Measurements from ENCODE around the gene AHCYL1.

The AHCYL1 gene

DNA sequence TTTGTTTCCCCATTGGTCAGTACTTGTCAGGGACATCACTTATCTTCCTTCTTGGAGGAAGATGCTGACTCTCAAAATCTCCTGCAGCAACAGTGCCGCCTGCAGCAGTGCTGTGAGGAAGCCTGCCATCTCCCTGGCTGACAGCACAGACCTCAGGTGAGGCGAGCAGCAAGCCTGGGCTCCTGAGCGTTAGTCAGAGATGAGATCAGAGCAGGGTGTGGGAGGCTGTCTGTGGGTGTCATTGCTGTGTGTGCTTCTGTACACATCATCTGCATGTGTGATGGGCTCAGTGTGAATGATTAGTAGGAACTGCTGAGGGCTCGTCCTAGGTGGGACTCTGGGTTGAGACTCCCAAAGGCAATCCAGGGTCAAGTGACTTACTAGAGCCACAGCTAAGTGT lies 56.0 kb downstream of the AHCYL1 start:
- no peak for FAIRE-seq

DNA sequence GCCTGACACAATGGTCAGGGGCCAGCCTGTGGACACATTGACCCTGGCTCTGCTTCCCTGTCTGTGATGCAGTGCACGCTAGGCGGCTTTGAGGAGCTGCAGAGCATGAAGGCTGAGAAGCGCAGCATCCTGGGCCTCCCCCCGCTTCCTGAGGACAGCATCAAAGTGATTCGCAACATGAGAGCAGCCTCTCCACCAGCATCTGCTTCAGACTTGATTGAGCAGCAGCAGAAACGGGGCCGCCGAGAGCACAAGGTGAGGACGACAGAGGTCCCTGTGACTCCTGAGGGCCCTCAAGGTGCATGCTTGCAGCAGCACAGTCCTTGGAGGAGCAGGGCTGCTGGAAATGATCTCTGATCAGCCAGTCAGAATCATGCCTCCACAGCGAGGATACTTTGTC lies 58.5 kb downstream of the AHCYL1 start:
- no peak for FAIRE-seq

DNA sequence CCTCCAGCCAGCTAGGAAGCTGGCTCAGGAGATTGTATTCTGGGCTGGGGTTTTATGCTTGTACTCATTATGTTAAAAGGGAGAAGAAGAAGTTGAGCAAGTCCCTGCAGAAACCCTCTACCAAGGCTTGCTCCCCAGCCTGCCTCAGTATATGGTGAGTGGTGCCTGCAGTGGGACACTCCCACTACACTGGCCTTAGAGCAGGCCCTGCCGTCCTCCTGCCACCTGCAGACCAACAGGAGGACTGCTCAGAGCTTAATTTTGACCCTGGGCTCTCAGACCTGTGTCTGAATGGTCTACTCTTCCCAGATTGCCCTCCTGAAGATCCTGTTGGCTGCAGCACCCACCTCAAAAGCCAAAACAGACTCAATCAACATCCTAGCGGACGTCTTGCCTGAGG lies 62.9 kb downstream of the AHCYL1 start:
- no peak for FAIRE-seq

DNA sequence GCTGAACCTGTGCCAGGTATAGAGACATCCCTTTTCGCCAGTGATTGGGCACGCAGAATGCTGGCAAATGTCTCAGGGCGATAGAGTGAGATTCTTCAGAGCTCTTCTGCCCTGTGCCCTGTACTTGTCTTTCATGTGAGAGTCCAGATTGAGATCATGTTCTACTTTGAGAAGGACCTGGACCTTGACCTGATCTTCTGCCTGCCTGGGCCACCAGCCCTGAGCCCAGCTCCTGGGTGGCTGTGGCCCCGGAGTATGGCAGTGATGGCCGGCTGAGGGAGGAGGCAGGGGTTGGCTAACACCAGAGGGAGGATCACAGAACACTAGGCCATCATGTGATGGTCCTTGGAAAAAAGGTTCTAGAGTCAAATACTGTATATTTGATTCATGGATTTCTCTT lies 63.7 kb downstream of the AHCYL1 start:
- no peak for FAIRE-seq

DNA sequence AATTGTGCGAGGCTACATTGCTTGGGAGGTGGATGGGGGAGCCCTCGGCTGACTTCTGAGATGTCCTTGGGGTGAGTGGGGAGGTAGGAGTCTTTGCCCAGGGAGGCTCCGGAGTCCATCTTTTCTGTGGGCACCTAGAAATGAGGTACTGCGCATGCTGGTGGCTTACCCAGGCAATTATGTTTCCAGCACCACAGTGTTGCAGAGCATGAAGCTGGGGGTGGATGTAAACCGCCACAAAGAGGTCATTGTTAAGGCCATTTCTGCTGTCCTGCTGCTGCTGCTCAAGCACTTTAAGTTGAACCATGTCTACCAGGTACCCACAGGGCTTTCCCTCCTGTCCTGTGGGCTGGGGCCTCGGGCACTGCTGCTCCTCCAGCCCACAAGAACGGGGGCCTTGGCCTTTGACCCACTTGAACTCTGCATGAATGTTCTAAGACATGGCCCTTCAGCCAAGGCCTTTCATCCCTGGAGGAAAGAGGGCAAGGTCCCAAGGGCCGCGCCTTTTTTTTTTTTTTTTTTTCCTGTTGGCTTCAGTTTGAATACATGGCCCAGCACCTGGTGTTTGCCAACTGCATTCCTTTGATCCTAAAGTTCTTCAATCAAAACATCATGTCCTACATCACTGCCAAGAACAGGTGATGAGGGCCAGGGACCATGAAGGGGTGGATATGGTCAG lies 64.5 kb downstream of the AHCYL1 start:
- FAIRE-seq: no peak

DNA sequence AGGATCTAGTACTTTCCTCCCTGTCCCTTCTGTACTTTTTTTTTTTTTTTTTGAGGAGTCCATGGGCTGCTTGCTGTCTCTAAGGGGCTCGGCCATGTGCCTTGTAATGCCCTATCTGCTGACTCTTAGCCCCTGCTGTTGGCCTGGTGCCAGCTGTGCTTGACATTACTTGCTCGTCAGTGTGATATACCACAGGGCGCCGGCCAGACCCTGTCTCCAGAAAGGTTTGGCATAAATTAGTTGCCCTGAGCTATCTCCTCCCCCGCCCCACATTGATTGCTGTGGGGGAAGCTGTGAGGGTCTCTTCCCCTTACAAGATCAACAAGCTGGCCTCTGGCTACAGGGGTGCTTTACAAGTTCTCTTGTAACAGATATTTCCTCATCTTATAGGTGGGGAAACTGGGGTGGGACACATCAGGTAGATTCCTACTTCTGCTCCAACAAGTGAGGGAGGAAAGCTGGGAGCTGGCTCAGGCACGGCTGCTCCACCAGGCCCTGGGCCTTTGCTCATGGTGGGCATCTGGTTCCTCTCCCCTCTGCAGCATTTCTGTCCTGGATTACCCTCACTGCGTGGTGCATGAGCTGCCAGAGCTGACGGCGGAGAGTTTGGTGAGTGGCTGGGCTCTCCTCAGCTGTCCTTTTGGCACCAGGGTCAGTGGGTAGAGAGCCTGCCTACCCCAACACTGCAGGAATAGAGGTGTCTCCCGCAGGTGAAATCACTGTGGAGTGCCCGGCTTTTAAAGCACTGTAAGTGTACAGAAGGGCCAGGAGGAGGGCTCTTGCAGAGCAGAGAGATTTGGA lies 65.4 kb downstream of the AHCYL1 start:
- no peak for FAIRE-seq

DNA sequence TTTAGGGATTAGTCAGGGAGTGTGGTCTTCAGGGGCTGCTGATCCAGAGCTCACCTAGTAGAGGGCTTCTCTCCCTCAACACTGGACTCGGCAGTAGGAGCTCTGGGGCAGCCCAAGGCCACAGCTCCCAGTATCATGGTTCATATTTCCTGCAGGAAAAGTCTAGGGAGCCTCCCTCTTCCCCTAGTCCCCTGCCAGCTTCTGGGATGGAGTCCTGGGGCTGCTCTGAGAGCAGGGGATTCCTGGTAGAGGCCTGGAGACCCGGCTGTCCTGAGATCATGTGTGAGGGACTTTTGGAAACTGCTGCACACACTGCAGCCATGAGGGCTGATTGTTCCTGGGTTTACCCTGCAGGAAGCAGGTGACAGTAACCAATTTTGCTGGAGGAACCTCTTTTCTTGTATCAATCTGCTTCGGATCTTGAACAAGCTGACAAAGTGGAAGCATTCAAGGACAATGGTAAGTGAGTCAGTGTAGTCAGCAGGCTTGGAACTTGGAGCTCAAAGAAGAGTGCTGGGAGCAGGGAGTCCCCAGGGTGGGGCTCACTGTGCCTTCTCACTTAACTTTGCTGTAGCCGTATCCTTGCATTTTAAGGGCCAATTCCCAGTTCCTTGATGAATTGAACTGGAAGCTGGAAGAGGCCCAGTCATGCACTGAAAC lies 66.2 kb downstream of the AHCYL1 start:
- no peak for FAIRE-seq

DNA sequence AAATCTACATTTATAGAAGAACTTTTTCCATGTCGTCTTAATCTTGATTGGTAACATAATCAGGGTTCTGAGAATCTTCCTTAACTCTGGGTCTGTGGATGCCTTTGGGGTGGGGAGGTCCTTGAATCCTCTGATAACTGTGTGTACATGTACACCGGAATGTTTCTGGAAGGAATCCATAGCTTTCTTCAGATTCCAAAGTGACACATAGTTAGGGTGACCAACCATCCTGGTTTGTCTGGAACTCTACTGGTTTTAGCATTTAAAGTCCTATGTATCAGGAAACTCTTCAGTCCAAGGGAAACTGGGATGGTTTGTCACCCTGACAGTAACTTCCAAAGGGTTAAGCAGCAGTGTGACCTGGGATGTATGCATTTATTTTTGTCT lies 66.7 kb downstream of the AHCYL1 start:
- FAIRE-seq: no peak

DNA sequence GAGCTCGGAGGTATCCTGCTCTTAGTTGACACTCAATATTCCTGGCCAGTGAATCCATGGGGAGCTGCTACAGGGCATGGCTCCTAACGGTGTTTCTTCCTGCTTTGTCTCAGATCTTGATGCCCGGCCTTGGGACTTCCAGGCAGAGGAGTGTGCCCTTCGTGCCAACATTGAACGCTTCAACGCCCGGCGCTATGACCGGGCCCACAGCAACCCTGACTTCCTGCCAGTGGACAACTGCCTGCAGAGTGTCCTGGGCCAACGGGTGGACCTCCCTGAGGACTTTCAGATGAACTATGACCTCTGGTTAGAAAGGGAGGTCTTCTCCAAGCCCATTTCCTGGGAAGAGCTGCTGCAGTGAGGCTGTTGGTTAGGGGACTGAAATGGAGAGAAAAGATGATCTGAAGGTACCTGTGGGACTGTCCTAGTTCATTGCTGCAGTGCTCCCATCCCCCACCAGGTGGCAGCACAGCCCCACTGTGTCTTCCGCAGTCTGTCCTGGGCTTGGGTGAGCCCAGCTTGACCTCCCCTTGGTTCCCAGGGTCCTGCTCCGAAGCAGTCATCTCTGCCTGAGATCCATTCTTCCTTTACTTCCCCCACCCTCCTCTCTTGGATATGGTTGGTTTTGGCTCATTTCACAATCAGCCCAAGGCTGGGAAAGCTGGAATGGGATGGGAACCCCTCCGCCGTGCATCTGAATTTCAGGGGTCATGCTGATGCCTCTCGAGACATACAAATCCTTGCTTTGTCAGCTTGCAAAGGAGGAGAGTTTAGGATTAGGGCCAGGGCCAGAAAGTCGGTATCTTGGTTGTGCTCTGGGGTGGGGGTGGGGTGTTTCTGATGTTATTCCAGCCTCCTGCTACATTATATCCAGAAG lies 69.2 kb downstream of the AHCYL1 start:
- FAIRE-seq: no peak

DNA sequence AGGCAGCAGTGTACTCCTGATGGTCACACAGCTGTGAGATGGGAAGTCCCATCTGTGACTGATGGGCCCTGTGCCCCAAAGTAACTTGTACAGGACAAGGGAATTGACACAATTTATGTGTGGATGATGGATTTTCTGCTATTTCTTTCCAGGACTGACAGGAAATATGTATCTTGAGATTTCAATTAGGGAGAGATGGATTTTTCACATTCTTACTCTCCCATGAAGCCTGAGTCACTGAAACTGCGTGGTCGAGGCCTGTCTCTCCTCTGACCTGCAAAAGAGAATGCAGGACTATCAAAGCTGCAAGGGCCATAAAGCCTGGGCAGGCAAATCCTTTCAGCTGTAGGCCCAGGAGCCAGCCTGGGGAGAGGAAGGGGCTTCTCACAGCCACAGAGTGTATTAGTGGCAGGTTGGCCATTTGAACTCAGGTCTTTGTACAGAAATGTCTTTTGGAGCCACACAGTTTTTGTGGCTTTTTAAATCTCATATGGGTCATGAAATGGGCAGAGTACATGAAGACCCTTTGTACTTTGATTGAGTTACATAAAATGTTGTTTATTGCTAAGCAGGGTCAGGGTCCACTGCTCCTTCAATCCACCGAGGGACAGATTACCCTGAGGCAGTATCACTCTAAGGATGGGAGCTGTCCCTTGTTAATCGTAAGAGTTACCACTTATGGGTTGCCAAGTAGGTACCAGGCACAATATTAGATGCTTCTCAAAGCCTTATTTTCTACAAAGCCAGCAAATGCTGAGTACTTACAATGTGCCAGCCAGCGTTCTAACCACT lies 71.1 kb downstream of the AHCYL1 start:
- FAIRE-seq: no peak

DNA sequence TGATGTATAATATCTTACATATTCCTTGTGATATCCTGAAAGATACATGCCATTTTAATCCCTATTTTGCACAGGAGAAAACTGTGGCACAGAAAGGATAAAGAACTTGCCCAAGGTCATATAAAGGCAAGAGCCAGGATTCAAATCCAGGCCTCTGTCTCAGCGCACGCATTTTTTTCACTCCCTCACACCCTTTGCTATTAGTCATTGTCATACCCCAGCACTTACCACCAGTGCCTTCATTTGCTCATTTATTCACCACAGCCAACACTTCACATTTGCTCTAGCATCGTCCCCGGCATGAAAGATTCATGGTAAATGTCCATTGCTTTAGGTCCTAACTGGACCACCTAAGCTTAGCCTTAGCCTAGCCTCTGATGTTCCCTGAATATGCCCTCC lies 71.7 kb downstream of the AHCYL1 start:
- FAIRE-seq: no peak

DNA sequence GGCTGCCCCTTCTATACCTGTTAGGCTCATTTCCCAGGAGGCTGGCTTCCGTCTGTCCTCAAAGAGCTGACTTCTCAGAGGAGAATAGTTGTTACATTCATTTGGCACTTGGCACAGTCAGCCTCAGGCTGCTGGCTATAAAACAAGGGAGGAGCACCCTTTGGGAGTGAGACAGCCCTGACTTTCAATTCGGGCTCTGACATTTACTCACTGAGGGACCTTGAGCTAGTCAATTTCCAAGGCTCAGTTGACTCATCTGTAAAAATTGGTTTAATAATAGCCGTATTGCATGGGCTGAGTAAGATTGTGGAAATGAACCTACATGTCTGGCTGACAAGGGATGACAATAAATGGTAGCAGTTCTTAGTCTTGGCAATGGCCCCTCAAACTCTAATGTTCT lies 72.2 kb downstream of the AHCYL1 start:
- no peak for FAIRE-seq

DNA sequence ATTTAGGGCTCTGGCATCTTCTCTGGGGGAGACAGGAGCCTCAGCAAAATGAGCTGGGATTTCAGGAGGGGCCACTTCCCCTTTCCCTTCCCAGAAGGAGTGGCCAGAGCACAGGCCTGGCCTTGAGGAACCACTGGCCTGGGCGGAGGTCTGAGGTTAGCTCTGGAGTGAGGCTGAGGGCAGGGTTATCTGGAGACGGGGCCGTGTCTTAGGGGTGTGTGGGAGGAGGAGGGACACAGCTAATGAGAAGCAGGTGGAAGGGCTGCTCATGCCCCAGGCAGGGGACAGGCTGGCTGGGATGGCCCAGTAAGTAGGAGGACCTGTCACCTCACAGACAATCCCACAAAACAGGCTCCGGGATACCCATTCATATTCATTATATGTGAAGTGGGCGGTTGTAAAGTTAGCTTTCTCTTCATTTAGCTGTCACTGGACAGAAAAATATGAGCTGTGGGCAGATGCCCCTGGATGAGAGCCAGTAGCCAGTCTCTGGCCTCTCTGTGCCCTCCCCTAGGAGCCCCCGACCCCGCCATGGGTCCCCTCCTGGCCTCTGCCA lies 73.5 kb downstream of the AHCYL1 start:
- FAIRE-seq: no peak

DNA sequence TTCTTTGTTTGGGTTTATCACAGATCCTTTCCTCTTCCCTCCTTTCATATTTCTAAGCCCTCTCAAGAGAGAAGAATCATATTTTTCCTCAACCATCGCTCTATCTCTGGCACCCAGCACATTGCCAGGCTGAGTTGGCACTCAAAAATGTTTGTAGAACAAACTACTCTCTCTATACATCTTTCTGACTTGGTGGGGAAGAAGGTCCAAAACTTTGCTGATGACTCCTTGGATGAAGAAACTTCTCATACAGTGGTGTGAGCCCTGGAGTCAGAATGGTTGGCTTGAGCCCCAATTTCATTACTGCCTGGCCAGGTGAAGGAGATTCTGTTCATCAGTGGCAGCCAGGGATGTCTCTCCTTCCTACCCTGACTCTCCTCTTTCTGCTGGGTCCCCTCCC lies 74.0 kb downstream of the AHCYL1 start:
- FAIRE-seq: no peak

DNA sequence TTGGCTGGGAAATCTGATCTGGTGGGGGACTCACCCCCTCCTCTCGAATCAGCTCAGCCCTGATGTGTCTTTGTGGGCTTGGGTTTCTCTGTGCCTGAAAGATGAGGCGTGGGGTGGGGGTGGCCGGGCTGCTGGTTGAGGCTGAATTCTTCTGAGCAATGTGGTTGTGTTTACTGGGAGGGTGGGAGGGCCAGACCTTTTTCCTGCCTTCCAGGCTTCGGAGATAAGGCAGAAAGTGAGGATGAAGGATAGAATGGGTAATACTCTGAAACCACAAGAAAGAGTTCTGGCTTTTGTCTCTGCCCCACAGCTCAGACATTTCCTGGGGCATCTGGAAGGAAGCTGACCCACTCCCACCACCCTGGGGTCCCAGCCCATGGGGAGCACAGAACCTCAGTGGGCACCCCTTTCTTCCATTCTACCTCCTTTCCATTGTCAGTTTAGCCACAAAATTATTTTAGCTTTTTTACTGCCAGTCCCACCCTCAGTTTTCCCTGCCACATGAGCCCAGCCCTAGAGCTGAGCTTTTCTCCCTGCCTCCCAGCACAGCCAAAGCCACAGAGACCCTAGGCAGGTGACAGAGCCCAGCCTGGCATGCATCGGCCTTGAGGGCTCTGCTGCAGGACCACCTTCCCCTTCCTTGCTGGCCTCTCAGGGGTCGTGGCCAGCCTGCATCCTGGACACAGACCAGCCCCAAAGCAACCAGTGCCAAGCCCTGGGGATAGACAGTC lies 74.7 kb downstream of the AHCYL1 start:
- no peak for FAIRE-seq

DNA sequence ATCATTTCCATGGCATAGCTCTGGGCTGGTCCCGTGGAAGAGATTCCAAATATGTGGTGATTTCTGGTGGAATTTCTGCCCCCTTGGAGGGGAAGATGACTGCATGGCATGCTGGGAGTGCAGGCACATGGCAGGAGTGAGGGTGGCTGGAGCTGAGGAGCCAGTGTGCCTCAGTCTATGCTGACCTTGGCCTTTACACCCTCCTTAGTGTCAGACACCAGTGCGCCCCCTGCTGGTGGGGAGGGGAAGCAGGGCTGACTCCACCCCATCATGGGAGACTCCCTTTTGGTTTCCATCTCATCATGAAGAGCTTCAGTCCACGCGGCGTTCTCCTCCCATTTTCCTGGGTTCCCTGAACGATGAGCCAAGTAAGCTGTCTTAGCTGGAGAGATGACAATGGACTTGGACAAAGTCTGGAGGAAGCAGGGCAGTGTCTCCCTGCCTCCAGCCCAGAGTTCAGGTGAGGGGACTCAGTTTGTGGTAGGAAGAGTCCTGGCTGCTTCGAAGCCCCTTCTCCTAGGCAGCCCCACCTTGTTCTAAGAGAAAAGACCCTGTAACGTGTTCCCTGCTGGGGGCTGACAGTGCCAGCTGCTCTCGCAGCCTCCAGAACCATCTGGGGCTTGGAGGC lies 75.6 kb downstream of the AHCYL1 start:
- no peak for FAIRE-seq

DNA sequence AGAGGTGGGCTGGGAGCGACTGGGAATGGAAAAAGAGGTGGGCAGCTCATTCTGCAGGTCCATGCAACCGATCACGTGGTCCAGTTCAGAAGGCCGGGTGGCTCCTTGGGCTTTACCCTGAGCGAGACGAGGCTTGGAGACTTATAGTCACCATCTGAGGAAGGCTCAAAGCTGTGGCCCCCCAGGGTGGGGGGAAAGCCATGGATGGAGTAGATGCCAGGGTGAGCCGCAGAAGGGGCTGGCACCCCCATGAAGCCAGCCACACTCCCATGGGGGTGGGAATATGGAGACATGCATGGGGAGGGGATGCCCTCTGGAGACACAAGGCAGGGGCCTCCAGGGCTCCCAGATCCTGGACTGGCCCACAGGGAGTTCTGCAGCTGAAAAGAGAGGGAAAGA lies 76.1 kb downstream of the AHCYL1 start:
- FAIRE-seq: no peak

DNA sequence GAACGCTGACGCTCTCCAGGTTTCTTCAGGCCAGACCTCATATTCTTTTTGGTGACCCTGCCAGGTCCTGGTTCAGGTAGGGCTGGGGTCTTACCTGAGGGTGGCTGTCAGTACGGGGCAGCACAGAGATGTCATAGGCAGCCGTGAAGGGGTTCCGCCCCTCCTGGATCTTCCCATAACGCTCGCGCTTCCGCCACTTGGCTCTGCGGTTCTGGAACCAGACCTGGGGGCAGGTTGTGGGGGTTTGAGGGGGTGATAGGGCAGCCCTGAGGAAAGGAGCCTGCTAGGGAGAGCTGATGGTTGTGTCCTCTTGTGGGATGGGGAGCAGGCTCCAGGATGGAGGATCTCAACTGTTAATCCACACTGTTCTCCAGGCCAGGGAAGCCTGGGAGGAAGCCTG lies 76.8 kb downstream of the AHCYL1 start:
- no peak for FAIRE-seq

DNA sequence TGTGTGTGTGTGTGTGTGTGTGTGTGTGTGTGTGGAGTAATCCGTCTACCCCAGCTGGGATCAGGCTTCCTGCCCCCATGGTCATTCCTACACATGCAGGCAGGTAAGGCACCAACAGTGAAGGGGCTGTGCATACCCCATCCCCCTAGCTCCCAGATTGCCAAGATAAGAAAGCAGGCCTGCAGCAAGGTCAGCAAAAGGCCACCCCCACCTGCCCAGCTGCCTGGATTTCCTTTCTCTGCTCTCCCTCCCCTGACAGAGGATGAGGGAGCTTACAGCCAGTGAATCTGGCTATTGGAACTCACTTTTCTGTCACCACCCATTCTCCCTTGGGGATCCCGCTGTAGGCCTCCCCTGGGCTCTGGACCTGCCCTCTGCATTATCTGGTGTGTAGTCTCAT lies 78.0 kb downstream of the AHCYL1 start:
- no peak for FAIRE-seq

DNA sequence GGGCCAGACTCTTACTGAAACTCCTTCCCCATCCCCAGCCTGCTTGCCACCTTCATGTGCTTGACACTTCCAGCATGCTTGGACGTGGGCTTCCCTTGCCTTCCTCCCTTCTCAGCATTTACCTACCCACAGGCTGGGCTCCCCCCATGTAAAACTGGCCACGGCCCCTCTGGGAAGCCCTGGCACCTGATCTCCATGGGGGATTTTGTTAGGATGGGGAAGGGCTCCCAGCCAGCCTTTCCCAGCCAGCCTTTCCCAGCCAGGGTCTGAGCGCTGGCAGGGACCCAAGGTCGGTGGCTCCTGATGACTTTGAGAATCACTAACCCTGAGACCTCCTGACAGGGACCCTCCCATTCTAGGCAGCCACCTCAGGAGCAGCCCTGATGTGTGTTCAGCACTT lies 79.2 kb downstream of the AHCYL1 start:
- FAIRE-seq: no peak
